22Rv1 (cell line): Measurements from ENCODE around the gene CERS3.

Experiments used
- H3K27ac ChIP-seq: fragments of 450-650 bp; 2 replicates; pipeline ENCODE4 v1.5.1; 2017
- ZFX ChIP-seq: fragments of 450-650 bp; IDR thresholded peaks from 2 replicates; pipeline ENCODE4 v1.6.1; 2017; ENCODE audit warnings: antibody characterized with exemption, borderline replicate concordance
- TF ChIP-seq, protein P1 (sequence below): fragments of 450-650 bp; IDR thresholded peaks from 2 replicates; pipeline ENCODE4 v1.5.1; 2017; ENCODE audit warnings: mild to moderate bottlenecking

The CERS3 gene

DNA sequence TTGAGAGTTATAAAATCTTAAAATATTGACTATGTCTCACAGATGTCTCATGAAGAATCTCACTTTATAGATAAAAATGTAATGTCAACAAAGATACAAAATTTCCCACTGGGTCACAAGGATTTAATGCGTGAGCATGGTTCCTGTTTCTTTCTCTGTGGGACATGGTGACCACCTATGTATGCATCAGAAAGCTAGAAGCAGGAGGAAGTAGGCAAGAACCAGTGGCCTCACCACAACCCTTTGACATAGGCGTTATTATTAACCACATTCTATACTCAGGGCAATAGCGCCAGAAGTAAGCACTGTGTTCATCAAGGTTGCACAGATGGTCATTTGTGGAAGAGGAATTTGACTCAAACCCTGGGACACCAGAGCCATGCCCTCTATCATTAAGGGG is 175.3 kb downstream of the CERS3 start:
- TF ChIP-seq, protein P1, sequence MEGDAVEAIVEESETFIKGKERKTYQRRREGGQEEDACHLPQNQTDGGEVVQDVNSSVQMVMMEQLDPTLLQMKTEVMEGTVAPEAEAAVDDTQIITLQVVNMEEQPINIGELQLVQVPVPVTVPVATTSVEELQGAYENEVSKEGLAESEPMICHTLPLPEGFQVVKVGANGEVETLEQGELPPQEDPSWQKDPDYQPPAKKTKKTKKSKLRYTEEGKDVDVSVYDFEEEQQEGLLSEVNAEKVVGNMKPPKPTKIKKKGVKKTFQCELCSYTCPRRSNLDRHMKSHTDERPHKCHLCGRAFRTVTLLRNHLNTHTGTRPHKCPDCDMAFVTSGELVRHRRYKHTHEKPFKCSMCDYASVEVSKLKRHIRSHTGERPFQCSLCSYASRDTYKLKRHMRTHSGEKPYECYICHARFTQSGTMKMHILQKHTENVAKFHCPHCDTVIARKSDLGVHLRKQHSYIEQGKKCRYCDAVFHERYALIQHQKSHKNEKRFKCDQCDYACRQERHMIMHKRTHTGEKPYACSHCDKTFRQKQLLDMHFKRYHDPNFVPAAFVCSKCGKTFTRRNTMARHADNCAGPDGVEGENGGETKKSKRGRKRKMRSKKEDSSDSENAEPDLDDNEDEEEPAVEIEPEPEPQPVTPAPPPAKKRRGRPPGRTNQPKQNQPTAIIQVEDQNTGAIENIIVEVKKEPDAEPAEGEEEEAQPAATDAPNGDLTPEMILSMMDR: no peak
- no peak for TF ChIP-seq ZFX
- H3K27ac ChIP-seq: no peak overlapping the region

DNA sequence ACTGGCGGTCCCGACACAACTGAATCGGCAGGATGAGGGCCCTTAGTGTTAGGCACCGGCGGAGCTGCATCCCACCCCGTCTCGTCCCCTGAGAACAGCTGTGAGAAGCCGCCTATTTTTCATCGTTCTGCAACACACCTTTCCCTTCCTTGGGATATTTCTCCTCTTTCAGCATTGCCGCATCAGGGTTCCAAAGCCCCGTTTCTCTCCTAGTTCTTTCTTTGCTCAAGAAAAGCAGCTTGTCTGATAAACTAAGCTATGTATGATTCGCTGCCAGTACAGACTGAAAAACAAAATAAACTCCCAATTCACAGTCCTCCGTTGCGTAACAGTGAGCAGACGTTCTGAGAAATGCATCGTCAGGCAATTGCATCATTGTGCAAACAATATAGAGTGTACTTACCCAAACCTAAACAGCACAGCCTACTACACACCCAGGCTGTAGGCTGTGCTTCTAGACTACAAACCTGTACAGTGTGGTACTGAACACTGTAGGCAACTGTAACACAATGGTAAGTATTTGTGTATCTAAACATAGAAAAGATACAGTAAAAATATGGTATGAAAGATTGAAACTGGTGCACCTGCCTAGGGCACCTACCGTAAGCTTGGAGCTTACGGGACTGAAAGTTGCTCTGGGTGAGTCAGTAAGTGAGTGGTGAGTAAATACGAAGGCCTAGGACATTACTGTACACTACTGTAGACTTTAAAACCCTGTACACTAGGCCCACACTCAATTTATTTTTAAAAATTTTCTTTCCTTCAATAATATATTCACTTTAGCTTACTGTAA is 178.1 kb downstream of the CERS3 start:
- TF ChIP-seq, protein P1: peak; percentile 4
- TF ChIP-seq ZFX: no peak
- H3K27ac ChIP-seq: no peak overlapping the region
